Prostate gland (tissue), 2 donors: ENCODE measurements around the gene NEURL1B. TPM values are rescaled to one million over a fixed set of nuclear protein-coding genes. Genes with fewer than 3 reads are reported as not detected.

Experiments
- DNase-seq: peaks from one replicate; pipeline ENCODE4 v3.0.0-alpha.2; 2019; ENCODE audit warnings: low spot score
- H3K27ac ChIP-seq, 2 donors: fragments of 200-600 bp; sonication (generic); 2 replicates each; pipeline ENCODE4 v1.5.1; 2017 to 2019
- H3K27me3 ChIP-seq: fragments of 200-600 bp; sonication (generic); replicated peaks from 2 replicates; pipeline ENCODE4 v1.5.1; 2019; ENCODE audit not compliant: insufficient read depth
- H3K36me3 ChIP-seq, 2 donors: fragments of 200-600 bp; sonication (generic); 1 replicate in 1 of 2; 2 replicates in 1 of 2; pipeline versions ENCODE4 v1.5.1 to v1.8.1; 2017 to 2019
- H3K4me1 ChIP-seq: fragments of 200-600 bp; sonication (generic); replicated peaks from 2 replicates; pipeline ENCODE4 v1.5.1; 2019
- H3K4me3 ChIP-seq, 2 donors: fragments of 200-600 bp; sonication (generic); 2 replicates each; pipeline ENCODE4 v1.5.1; 2017 to 2019
- H3K9me3 ChIP-seq: fragments of 200-600 bp; sonication (generic); 2 replicates; pipeline ENCODE4 v1.5.1; 2017
- CTCF ChIP-seq, 4 experiments: fragments of 200-600 bp in 2 of 4; fragments of 450-650 bp in 2 of 4; sonication (generic) in 2 of 4; IDR thresholded peaks; 1 replicate in 3 of 4; 2 replicates in 1 of 4; pipeline ENCODE4 v1.5.1; 2016 to 2019; ENCODE audit warnings: antibody characterized with exemption in 4 of 4, mild to moderate bottlenecking in 2 of 4, moderate library complexity in 2 of 4
- POLR2A ChIP-seq: fragments of 450-650 bp; IDR thresholded peaks from one replicate; pipeline ENCODE4 v1.6.1; 2016; ENCODE audit warnings: antibody characterized with exemption, mild to moderate bottlenecking
- POLR2AphosphoS5 ChIP-seq: sonication (generic); formaldehyde crosslinking; IDR thresholded peaks from one replicate; pipeline ENCODE4 v1.6.1; 2017; ENCODE audit warnings: antibody characterized with exemption
- WGBS: methylation state at CpG from one replicate; pipeline ENCODE4 v1.1.5; 2018; 5-methylcytosine and 5-hydroxymethylcytosine counted together
- intact Hi-C: fragments of 100-400 bp; cut with DNase I; formaldehyde crosslinking; loops from one replicate; pipeline ENCODE4 v1.14.2; 2022
- total RNA-seq, 2 donors: library from RNA; depleted of rRNA; stranded (reverse); fragments of >200 nt; gene quantifications; one replicate each; pipeline ENCODE4 v1.1.0, GENCODE V29; 2016

Gene NEURL1B
- total RNA-seq, 2 donors from 2014 or later = 23.9 to 39.9 TPM

GRCh38 chr5:172683645-172684471 lies 42.8 kb downstream of the NEURL1B start:
- Histone ChIP-seq H3K27me3 (no peaks in the 10 kb centered on the region), H3K4me3 (no peak overlapping the region), H3K4me1 (peaks cover 5% of the 10 kb centered on the region), H3K27ac (no peak overlapping the region), H3K36me3 (no peaks in the 10 kb centered on the region), H3K9me3 (no peaks in the 10 kb centered on the region)
- DNase-seq = no peak
- 53% methylated on average over 94 of the region's 125 CpGs for WGBS
- intact Hi-C loops = no loop called here
- TF ChIP-seq POLR2A (no peak), CTCF (IDR thresholded peaks at IDR 0.05) (no peak), POLR2AphosphoS5 (no peak)

- no peaks in the 10 kb centered on the region for H3K27me3 ChIP-seq
- no peak overlapping the region for H3K27ac ChIP-seq
- no peak for TF ChIP-seq CTCF (IDR thresholded peaks at IDR 0.05)
- TF ChIP-seq POLR2AphosphoS5 = no peak
- no peak for TF ChIP-seq POLR2A
- no peaks in the 10 kb centered on the region for H3K9me3 ChIP-seq
- DNase-seq = no peak
- H3K4me1 ChIP-seq = peaks cover 10% of the 10 kb centered on the region
- H3K4me3 ChIP-seq = no peak overlapping the region
- 98% methylated on average over 4 of the region's 4 CpGs for WGBS
- intact Hi-C loops = no loop called here
- H3K36me3 ChIP-seq = no peaks in the 10 kb centered on the region
Observed at GRCh38 chr5:172685091-172685490, 44.0 kb downstream of the NEURL1B start.

DNA sequence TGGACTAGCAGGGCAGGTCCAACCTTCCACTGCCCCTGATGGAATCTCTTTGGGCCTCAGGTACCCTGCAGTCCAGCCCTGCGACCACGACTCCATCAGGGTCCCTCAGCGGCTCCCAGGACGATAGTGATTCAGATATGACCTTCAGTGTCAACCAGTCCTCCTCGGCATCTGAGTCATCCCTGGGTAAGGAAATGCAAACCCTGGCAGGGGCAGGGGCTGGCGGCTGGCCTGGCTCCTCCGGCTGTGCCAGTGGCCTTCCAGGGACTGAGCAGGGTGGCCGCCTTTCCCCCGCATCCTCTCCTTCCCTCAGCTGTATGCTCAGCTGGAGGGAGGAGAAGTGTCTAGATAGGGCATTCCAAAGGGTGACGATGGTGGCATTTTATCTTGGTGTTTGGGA lies 45.0 kb downstream of the NEURL1B start:
- WGBS = 86% methylated on average over 6 of the region's 10 CpGs
- Histone ChIP-seq H3K36me3 (no peaks in the 10 kb centered on the region), H3K9me3 (no peaks in the 10 kb centered on the region), H3K4me3 (no peak overlapping the region), H3K4me1 (peaks cover 10% of the 10 kb centered on the region), H3K27me3 (no peaks in the 10 kb centered on the region), H3K27ac (no peak overlapping the region)
- intact Hi-C loops = no loop called here
- DNase-seq = no peak
- TF ChIP-seq POLR2AphosphoS5 (no peak), POLR2A (no peak), CTCF (IDR thresholded peaks at IDR 0.05) (no peak)

DNA sequence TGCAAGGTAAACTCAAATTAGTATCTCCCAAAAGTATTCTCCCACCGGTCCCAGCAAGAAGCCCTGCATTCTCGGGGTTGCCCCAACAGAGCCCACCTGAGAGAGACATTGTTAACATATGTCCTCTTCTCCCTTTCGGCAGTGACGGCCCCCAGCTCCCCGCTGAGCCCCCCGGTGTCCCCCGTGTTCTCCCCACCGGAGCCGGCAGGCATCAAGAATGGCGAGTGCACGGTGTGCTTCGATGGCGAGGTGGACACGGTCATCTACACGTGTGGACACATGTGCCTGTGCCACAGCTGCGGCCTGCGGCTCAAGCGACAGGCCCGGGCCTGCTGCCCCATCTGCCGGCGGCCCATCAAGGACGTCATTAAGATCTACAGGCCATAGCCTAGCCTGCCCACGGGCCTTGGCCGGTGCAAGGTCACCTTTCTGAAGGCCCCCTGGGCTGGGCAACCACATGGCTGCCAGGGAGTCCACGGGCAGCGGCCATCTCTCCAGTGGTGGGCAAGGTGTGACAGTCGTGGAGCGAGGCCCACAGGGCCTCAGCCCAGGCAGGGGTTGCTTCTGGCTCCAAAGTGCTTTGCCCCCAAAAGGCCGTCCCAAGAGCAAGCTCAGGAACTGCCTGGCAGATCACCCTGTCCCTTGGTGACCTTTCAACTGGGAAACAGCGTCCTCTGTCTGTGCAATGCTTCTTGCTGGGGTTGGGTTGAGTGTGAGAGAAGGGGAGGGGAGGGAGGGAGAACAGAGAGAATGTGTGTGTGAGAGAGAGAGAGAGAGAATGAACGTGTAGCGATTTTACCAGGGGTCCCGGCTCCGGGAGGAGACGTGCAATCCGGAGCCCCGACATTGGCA lies 45.7 kb downstream of the NEURL1B start:
- no peak for DNase-seq
- intact Hi-C loops = no loop called here
- TF ChIP-seq POLR2AphosphoS5 (no peak), CTCF (IDR thresholded peaks at IDR 0.05) (no peak), POLR2A (no peak)
- Histone ChIP-seq H3K4me3 (no peak overlapping the region), H3K27me3 (no peaks in the 10 kb centered on the region), H3K9me3 (no peaks in the 10 kb centered on the region), H3K36me3 (no peaks in the 10 kb centered on the region), H3K4me1 (peaks cover 10% of the 10 kb centered on the region), H3K27ac (no peak overlapping the region)
- 90% methylated on average over 26 of the region's 37 CpGs for WGBS
